PC-9 (cell line): ENCODE results near the gene SIGLEC7.
A peak's percentile ranks its signal among the peaks of the same experiment; 100 is the strongest.

ENCODE experiments used
- EZH2 ChIP-seq: fragments of 200-600 bp; sonication (generic); IDR thresholded peaks from 2 replicates; pipeline ENCODE4 v1.8.0; 2017; ENCODE audit warnings: antibody characterized with exemption, low read depth
- TF ChIP-seq, protein P1 (sequence below): fragments of 200-600 bp; sonication (generic); conservative IDR thresholded peaks from 2 replicates; pipeline ENCODE4 v1.6.1; 2017; ENCODE audit warnings: mixed run types, antibody characterized with exemption, mild to moderate bottlenecking, moderate library complexity

DNA sequence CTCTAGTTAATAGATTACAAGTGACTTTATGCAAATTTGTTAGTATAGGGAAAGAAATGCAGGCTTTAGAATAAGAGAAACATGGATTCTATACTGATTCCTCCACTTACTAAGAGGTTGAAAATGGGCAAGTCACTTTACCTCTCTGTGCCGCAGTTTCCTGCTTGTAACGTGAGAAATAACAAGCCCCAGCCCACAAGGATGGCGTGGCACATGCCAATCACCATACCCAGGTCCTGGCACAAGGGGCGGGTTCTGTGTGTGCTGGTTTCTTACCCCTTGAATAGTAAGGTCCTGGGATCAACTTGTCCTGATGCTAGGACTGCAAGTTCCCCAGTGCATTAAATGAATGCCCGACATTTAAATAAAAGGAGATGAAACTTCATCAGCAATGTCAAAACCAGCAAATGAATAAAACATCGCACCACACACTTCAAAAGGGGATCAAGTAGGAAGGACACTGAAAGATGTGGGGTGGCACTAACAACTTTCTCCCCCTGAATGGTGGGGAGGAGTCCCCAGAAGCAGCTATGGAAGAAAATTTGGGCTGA is 25.3 kb upstream of the SIGLEC7 start:
- TF ChIP-seq, protein P1, sequence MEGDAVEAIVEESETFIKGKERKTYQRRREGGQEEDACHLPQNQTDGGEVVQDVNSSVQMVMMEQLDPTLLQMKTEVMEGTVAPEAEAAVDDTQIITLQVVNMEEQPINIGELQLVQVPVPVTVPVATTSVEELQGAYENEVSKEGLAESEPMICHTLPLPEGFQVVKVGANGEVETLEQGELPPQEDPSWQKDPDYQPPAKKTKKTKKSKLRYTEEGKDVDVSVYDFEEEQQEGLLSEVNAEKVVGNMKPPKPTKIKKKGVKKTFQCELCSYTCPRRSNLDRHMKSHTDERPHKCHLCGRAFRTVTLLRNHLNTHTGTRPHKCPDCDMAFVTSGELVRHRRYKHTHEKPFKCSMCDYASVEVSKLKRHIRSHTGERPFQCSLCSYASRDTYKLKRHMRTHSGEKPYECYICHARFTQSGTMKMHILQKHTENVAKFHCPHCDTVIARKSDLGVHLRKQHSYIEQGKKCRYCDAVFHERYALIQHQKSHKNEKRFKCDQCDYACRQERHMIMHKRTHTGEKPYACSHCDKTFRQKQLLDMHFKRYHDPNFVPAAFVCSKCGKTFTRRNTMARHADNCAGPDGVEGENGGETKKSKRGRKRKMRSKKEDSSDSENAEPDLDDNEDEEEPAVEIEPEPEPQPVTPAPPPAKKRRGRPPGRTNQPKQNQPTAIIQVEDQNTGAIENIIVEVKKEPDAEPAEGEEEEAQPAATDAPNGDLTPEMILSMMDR, result no peak
- TF ChIP-seq EZH2, result peak; percentile 77; the same call in 1 of the 2 replicates
